OCI-LY3 (cell line): ENCODE measurements around the gene GLIS1.

Experiments used
- EZH2phosphoT487 ChIP-seq: fragments of 200-600 bp; shearing (Covaris generic); IDR thresholded peaks from 2 replicates; pipeline ENCODE4 v1.6.1; 2018; ENCODE audit warnings: antibody characterized with exemption, mixed run types, low read depth
- TF ChIP-seq, protein P1 (sequence below): fragments of 200-600, 300-600 bp; sonication (generic); IDR thresholded peaks from 2 replicates; pipeline ENCODE4 v1.5.1; 2014; ENCODE audit warnings: antibody characterized with exemption, low read length, low read depth

DNA sequence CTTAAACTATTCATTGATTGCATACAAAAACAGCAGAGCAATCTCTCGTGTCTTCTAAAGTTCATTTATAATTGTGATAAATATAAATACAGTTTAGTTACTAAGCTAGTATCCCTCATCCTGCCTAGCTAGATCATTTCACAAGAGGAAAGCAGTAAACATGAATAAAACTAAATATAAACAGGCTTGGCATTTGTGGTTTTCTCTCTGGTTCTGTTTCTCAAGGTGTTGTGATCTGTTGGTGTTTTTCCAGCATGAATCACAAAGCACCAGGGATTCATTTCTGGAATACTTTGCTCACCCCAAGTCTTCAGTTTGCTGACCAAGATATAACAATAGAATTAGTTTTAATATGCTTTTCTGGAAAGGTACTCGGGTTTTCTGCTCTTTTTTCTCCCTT is 32.7 kb upstream of the GLIS1 start:
- TF ChIP-seq, protein P1, sequence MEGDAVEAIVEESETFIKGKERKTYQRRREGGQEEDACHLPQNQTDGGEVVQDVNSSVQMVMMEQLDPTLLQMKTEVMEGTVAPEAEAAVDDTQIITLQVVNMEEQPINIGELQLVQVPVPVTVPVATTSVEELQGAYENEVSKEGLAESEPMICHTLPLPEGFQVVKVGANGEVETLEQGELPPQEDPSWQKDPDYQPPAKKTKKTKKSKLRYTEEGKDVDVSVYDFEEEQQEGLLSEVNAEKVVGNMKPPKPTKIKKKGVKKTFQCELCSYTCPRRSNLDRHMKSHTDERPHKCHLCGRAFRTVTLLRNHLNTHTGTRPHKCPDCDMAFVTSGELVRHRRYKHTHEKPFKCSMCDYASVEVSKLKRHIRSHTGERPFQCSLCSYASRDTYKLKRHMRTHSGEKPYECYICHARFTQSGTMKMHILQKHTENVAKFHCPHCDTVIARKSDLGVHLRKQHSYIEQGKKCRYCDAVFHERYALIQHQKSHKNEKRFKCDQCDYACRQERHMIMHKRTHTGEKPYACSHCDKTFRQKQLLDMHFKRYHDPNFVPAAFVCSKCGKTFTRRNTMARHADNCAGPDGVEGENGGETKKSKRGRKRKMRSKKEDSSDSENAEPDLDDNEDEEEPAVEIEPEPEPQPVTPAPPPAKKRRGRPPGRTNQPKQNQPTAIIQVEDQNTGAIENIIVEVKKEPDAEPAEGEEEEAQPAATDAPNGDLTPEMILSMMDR, result no peak
- no peak for TF ChIP-seq EZH2phosphoT487
